Measurements from ENCODE around the gene SH3PXD2B.

SH3PXD2B gene

GRCh38 chr5:172414531-172415361 is 39.6 kb downstream of the SH3PXD2B start:
- no peaks in the 10 kb centered on the region for H3K79me2 ChIP-seq (ENCODE audit: insufficient read depth, low read length)
- no peaks in the 10 kb centered on the region for H3F3A ChIP-seq (ENCODE audit: insufficient read depth, low read length)
- H3K9ac ChIP-seq (ENCODE audit: low read length): no peak overlapping the region
- H3K9me3 ChIP-seq (ENCODE audit: low read length): no peaks in the 10 kb centered on the region
- no peaks in the 10 kb centered on the region for H3K4me1 ChIP-seq (ENCODE audit: insufficient read depth, low read length, severe bottlenecking)
- no peak overlapping the region for H3K4me2 ChIP-seq (ENCODE audit: low read length)
- no peaks in the 10 kb centered on the region for H4K20me1 ChIP-seq (ENCODE audit: insufficient read depth, low read length)
- no peaks in the 10 kb centered on the region for H3K36me3 ChIP-seq (ENCODE audit: insufficient read depth, low read length)
- H2AFZ ChIP-seq (ENCODE audit: low read length): no peak overlapping the region
- H3K9me2 ChIP-seq (ENCODE audit: low read depth, low read length): no peaks in the 10 kb centered on the region
- H3K27me3 ChIP-seq (ENCODE audit: insufficient read depth, low read length): no peaks in the 10 kb centered on the region; the same call in 1 of the 2 replicates
- no peak overlapping the region for H3K4me3 ChIP-seq (ENCODE audit: low read depth, low read length, poor library complexity, severe bottlenecking)
- no peak for TF ChIP-seq EZH2 (IDR thresholded peaks at IDR 0.05; ENCODE audit: borderline replicate concordance, low read length)
- TF ChIP-seq CTCF (IDR thresholded peaks at IDR 0.05; ENCODE audit: low read length): no peak
- H3K27ac ChIP-seq (ENCODE audit: low read depth, low read length, poor library complexity, severe bottlenecking): no peak overlapping the region

DNA sequence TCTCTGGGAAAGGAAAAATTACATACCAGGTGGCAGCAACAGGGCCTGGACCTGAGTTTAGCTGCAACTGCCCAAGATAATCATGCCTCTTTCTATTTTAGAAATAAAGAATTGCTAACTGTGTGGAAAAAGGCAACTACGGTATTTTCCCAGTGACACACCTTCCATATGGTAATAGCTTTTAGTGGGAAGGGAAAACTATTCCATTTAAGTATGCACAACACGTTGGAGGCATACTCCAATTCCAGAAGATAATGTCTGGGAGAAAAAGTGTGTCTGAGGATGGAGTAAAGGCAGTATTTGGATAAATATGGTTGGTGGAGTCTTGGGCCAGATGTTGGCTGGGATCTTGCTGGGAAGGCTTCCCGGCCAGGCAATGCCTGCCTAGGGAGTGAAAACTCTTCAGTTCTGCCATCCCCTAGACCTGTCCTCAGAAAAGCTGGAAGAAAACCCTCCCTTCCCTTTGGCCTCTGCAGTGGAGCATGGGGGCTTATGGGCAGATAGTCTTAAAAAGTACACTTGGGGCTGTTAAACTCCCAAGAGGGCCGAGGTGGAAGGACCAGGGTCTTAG is 40.6 kb downstream of the SH3PXD2B start:
- H3K4me3 ChIP-seq (ENCODE audit: low read depth, low read length, poor library complexity, severe bottlenecking): no peak overlapping the region
- H3K36me3 ChIP-seq (ENCODE audit: insufficient read depth, low read length): no peaks in the 10 kb centered on the region
- H2AFZ ChIP-seq (ENCODE audit: low read length): no peak overlapping the region
- TF ChIP-seq EZH2 (IDR thresholded peaks at IDR 0.05; ENCODE audit: borderline replicate concordance, low read length): no peak
- no peak for TF ChIP-seq CTCF (IDR thresholded peaks at IDR 0.05; ENCODE audit: low read length)
- no peaks in the 10 kb centered on the region for H3K79me2 ChIP-seq (ENCODE audit: insufficient read depth, low read length)
- H3K9ac ChIP-seq (ENCODE audit: low read length): no peak overlapping the region
- no peaks in the 10 kb centered on the region for H3K9me3 ChIP-seq (ENCODE audit: low read length)
- H3K27ac ChIP-seq (ENCODE audit: low read depth, low read length, poor library complexity, severe bottlenecking): no peak overlapping the region
- H4K20me1 ChIP-seq (ENCODE audit: insufficient read depth, low read length): no peaks in the 10 kb centered on the region
- H3K4me2 ChIP-seq (ENCODE audit: low read length): no peak overlapping the region
- H3K4me1 ChIP-seq (ENCODE audit: insufficient read depth, low read length, severe bottlenecking): no peaks in the 10 kb centered on the region
- H3F3A ChIP-seq (ENCODE audit: insufficient read depth, low read length): no peaks in the 10 kb centered on the region
- no peaks in the 10 kb centered on the region for H3K9me2 ChIP-seq (ENCODE audit: low read depth, low read length)
- no peaks in the 10 kb centered on the region; the same call in 1 of the 2 replicates for H3K27me3 ChIP-seq (ENCODE audit: insufficient read depth, low read length)

DNA sequence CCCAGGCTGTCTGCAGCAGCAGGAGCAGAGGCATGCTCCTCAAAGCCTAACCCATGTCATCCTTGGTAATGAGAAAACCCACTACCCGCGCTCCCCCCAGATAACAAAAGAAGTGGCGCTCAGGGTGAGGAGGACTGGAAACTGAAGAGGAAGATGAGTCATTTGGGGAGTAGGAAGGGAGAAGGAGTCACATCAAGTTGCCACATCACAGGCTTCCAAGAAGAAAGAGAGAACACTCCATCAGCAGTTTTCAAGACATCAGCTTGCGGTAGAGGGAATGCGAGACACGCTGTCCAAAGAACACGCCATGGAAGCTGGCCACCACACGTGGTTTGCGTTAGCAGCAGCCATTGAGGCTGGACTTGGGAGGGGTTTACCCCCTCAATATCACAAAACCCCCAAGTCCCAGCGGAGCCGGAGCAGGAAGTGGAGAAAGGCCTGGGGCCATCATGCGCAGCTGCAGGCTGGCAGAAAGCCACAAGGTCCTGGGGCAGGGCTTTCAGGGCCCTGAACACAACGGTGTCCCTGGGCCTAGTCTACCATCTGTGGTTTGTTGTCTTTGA is 41.5 kb downstream of the SH3PXD2B start:
- Histone ChIP-seq H3F3A (ENCODE audit: insufficient read depth, low read length) (no peaks in the 10 kb centered on the region), H4K20me1 (ENCODE audit: insufficient read depth, low read length) (no peaks in the 10 kb centered on the region), H2AFZ (ENCODE audit: low read length) (no peak overlapping the region), H3K27me3 (ENCODE audit: insufficient read depth, low read length) (peaks cover 3% of the 10 kb centered on the region; the same call in 1 of the 2 replicates), H3K36me3 (ENCODE audit: insufficient read depth, low read length) (no peaks in the 10 kb centered on the region), H3K4me2 (ENCODE audit: low read length) (no peak overlapping the region), H3K9me2 (ENCODE audit: low read depth, low read length) (no peaks in the 10 kb centered on the region), H3K4me1 (ENCODE audit: insufficient read depth, low read length, severe bottlenecking) (no peaks in the 10 kb centered on the region), H3K9me3 (ENCODE audit: low read length) (no peaks in the 10 kb centered on the region), H3K79me2 (ENCODE audit: insufficient read depth, low read length) (no peaks in the 10 kb centered on the region), H3K4me3 (ENCODE audit: low read depth, low read length, poor library complexity, severe bottlenecking) (no peak overlapping the region), H3K9ac (ENCODE audit: low read length) (no peak overlapping the region), H3K27ac (ENCODE audit: low read depth, low read length, poor library complexity, severe bottlenecking) (no peak overlapping the region)
- TF ChIP-seq CTCF (IDR thresholded peaks at IDR 0.05; ENCODE audit: low read length): no peak
- no peak for TF ChIP-seq EZH2 (IDR thresholded peaks at IDR 0.05; ENCODE audit: borderline replicate concordance, low read length)

Data from OCI-LY1 (cell line).